Panc1 (cell line): Measurements from ENCODE around the gene TLE5.

Experiments used
- POLR2AphosphoS5 ChIP-seq: IDR thresholded peaks from 2 replicates; pipeline ENCODE4 v1.6.1; 2012; ENCODE audit warnings: mild to moderate bottlenecking, low read depth, low read length, moderate library complexity
- SIN3A ChIP-seq: IDR thresholded peaks from 2 replicates; pipeline ENCODE4 v1.6.1; 2012; ENCODE audit warnings: low read depth, mild to moderate bottlenecking, low read length, moderate library complexity, borderline replicate concordance; ENCODE audit not compliant: insufficient read depth
- TCF7L2 ChIP-seq: IDR thresholded peaks from 2 replicates; pipeline ENCODE4 v1.6.1; 2011; ENCODE audit warnings: mild to moderate bottlenecking, low read depth, low read length, inconsistent platforms
- TF ChIP-seq, protein P1 (sequence below): fragments of 450-650 bp; IDR thresholded peaks from 2 replicates; pipeline ENCODE4 v1.5.1; 2017; ENCODE audit warnings: mild to moderate bottlenecking
- TF ChIP-seq, protein P2 (sequence below), 2 experiments: IDR thresholded peaks; 2 replicates each; pipeline ENCODE4 v1.6.1; 2011 to 2012; ENCODE audit warnings: low read depth in 2 of 2, control low read depth in 1 of 2, low read length in 1 of 2, mild to moderate bottlenecking in 1 of 2, moderate library complexity in 1 of 2; ENCODE audit not compliant: insufficient read depth in 1 of 2

GRCh38 chr19:3073931-3074595 lies 11.8 kb upstream of the TLE5 start:
- TF ChIP-seq, protein P1, sequence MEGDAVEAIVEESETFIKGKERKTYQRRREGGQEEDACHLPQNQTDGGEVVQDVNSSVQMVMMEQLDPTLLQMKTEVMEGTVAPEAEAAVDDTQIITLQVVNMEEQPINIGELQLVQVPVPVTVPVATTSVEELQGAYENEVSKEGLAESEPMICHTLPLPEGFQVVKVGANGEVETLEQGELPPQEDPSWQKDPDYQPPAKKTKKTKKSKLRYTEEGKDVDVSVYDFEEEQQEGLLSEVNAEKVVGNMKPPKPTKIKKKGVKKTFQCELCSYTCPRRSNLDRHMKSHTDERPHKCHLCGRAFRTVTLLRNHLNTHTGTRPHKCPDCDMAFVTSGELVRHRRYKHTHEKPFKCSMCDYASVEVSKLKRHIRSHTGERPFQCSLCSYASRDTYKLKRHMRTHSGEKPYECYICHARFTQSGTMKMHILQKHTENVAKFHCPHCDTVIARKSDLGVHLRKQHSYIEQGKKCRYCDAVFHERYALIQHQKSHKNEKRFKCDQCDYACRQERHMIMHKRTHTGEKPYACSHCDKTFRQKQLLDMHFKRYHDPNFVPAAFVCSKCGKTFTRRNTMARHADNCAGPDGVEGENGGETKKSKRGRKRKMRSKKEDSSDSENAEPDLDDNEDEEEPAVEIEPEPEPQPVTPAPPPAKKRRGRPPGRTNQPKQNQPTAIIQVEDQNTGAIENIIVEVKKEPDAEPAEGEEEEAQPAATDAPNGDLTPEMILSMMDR, result no peak
- no peak for TF ChIP-seq SIN3A
- TF ChIP-seq TCF7L2, result no peak
- TF ChIP-seq, protein P2, sequence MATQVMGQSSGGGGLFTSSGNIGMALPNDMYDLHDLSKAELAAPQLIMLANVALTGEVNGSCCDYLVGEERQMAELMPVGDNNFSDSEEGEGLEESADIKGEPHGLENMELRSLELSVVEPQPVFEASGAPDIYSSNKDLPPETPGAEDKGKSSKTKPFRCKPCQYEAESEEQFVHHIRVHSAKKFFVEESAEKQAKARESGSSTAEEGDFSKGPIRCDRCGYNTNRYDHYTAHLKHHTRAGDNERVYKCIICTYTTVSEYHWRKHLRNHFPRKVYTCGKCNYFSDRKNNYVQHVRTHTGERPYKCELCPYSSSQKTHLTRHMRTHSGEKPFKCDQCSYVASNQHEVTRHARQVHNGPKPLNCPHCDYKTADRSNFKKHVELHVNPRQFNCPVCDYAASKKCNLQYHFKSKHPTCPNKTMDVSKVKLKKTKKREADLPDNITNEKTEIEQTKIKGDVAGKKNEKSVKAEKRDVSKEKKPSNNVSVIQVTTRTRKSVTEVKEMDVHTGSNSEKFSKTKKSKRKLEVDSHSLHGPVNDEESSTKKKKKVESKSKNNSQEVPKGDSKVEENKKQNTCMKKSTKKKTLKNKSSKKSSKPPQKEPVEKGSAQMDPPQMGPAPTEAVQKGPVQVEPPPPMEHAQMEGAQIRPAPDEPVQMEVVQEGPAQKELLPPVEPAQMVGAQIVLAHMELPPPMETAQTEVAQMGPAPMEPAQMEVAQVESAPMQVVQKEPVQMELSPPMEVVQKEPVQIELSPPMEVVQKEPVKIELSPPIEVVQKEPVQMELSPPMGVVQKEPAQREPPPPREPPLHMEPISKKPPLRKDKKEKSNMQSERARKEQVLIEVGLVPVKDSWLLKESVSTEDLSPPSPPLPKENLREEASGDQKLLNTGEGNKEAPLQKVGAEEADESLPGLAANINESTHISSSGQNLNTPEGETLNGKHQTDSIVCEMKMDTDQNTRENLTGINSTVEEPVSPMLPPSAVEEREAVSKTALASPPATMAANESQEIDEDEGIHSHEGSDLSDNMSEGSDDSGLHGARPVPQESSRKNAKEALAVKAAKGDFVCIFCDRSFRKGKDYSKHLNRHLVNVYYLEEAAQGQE (IDR thresholded peaks at IDR 0.05; ENCODE audit: insufficient read depth in 1 of 2, low read depth in 2 of 2, low read length in 1 of 2), result no peak
- no peak for TF ChIP-seq POLR2AphosphoS5
